ENCODE results near the gene PTPN9.

DNA sequence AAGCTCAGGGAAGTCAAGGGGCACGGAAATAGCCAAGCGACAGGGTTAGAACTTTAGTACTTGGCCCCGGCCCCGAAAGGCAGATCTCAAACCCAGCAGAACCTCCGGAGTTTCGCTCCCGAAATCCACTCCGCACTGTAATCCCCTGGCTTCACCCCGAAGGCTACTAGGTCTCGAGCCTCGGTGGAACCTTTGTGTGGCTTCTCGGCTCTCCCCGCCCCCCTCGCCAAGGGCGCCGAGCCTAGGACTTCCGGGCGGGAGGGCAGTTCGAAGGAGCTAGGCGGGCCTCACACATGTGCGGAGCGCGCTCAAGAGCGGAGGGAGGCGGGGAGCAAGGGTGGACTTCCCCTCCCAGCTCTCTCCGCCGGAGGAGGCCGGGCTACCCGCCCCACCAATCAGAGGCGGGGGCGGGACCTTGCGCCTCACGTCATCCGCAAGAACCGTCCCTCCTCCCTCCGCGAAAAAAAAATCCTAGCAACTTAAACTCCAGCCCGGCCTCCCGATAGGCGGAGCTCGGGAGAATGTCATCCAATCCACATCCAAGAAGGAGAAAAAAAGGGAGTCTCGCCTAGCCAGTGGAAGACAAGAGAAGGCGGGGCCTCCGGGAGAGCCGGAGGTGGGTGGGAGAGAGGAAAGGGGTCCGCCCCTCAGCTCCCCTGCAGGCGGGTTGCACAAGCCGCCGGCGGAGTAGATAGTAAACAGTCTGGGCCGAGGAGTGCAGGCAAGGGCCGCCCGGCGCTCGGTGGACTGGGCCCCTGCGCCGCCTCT is 125.2 kb downstream of the PTPN9 start:
- peak in 2 of 3 donors; percentile 30 to 78 for TF ChIP-seq POLR2AphosphoS5 (IDR thresholded peaks at IDR 0.05)
- TF ChIP-seq, protein P1, sequence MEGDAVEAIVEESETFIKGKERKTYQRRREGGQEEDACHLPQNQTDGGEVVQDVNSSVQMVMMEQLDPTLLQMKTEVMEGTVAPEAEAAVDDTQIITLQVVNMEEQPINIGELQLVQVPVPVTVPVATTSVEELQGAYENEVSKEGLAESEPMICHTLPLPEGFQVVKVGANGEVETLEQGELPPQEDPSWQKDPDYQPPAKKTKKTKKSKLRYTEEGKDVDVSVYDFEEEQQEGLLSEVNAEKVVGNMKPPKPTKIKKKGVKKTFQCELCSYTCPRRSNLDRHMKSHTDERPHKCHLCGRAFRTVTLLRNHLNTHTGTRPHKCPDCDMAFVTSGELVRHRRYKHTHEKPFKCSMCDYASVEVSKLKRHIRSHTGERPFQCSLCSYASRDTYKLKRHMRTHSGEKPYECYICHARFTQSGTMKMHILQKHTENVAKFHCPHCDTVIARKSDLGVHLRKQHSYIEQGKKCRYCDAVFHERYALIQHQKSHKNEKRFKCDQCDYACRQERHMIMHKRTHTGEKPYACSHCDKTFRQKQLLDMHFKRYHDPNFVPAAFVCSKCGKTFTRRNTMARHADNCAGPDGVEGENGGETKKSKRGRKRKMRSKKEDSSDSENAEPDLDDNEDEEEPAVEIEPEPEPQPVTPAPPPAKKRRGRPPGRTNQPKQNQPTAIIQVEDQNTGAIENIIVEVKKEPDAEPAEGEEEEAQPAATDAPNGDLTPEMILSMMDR (IDR thresholded peaks at IDR 0.05) = no peak

Measured in suprapubic skin (tissue), 3 donors.